ENCODE results near the gene KDM5B.

The KDM5B gene

GRCh38 chr1:202689493-202690342, 118.5 kb downstream of the KDM5B start:
- no peaks in the 10 kb centered on the region for H3K36me3 ChIP-seq (ENCODE audit: insufficient read depth, low read length)
- no peaks in the 10 kb centered on the region for H3K9me3 ChIP-seq (replicated peaks; ENCODE audit: low read length)
- H3K27me3 ChIP-seq (ENCODE audit: control insufficient read depth, insufficient read depth, low read length), result peaks cover 72% of the 10 kb centered on the region
- H3K4me2 ChIP-seq (ENCODE audit: low read length), result no peak overlapping the region
- no peaks in the 10 kb centered on the region for H3K4me1 ChIP-seq (ENCODE audit: control insufficient read depth, insufficient read depth, low read length)
- no peak overlapping the region for H3K9ac ChIP-seq (ENCODE audit: low read depth, low read length)
- no peak overlapping the region for H3K4me3 ChIP-seq (ENCODE audit: low read length)

- Histone ChIP-seq H3K36me3 (ENCODE audit: insufficient read depth, low read length) (no peaks in the 10 kb centered on the region), H3K27me3 (ENCODE audit: control insufficient read depth, insufficient read depth, low read length) (peaks cover 72% of the 10 kb centered on the region), H3K9me3 (replicated peaks; ENCODE audit: low read length) (no peaks in the 10 kb centered on the region), H3K4me1 (ENCODE audit: control insufficient read depth, insufficient read depth, low read length) (no peaks in the 10 kb centered on the region), H3K4me2 (ENCODE audit: low read length) (no peak overlapping the region), H3K9ac (ENCODE audit: low read depth, low read length) (no peak overlapping the region), H3K4me3 (ENCODE audit: low read length) (no peak overlapping the region)
These were observed 119.1 kb downstream of the KDM5B start for GRCh38 chr1:202689082-202689481.

- H3K4me2 ChIP-seq (ENCODE audit: low read length), result no peak overlapping the region
- no peaks in the 10 kb centered on the region for H3K4me1 ChIP-seq (ENCODE audit: control insufficient read depth, insufficient read depth, low read length)
- no peaks in the 10 kb centered on the region for H3K9me3 ChIP-seq (replicated peaks; ENCODE audit: low read length)
- no peak overlapping the region for H3K9ac ChIP-seq (ENCODE audit: low read depth, low read length)
- H3K27me3 ChIP-seq (ENCODE audit: control insufficient read depth, insufficient read depth, low read length), result peaks cover 73% of the 10 kb centered on the region
- H3K36me3 ChIP-seq (ENCODE audit: insufficient read depth, low read length), result no peaks in the 10 kb centered on the region
- H3K4me3 ChIP-seq (ENCODE audit: low read length), result no peak overlapping the region
These were observed 119.8 kb downstream of the KDM5B start for GRCh38 chr1:202688401-202688800.

GRCh38 chr1:202687798-202688197, 120.4 kb downstream of the KDM5B start:
- Histone ChIP-seq H3K4me1 (ENCODE audit: control insufficient read depth, insufficient read depth, low read length) (no peaks in the 10 kb centered on the region), H3K36me3 (ENCODE audit: insufficient read depth, low read length) (no peaks in the 10 kb centered on the region), H3K9ac (ENCODE audit: low read depth, low read length) (no peak overlapping the region), H3K4me2 (ENCODE audit: low read length) (no peak overlapping the region), H3K27me3 (ENCODE audit: control insufficient read depth, insufficient read depth, low read length) (peaks cover 75% of the 10 kb centered on the region), H3K4me3 (ENCODE audit: low read length) (no peak overlapping the region), H3K9me3 (replicated peaks; ENCODE audit: low read length) (no peaks in the 10 kb centered on the region)

- Histone ChIP-seq H3K27me3 (ENCODE audit: control insufficient read depth, insufficient read depth, low read length) (peaks cover 79% of the 10 kb centered on the region), H3K9me3 (replicated peaks; ENCODE audit: low read length) (no peaks in the 10 kb centered on the region), H3K9ac (ENCODE audit: low read depth, low read length) (no peak overlapping the region), H3K4me3 (ENCODE audit: low read length) (no peak overlapping the region), H3K36me3 (ENCODE audit: insufficient read depth, low read length) (no peaks in the 10 kb centered on the region), H3K4me1 (ENCODE audit: control insufficient read depth, insufficient read depth, low read length) (no peaks in the 10 kb centered on the region), H3K4me2 (ENCODE audit: low read length) (no peak overlapping the region)
These were observed 120.9 kb downstream of the KDM5B start for GRCh38 chr1:202687370-202687769.

- H3K4me3 ChIP-seq (ENCODE audit: low read length), result no peak overlapping the region
- H3K36me3 ChIP-seq (ENCODE audit: insufficient read depth, low read length), result no peaks in the 10 kb centered on the region
- no peaks in the 10 kb centered on the region for H3K9me3 ChIP-seq (replicated peaks; ENCODE audit: low read length)
- H3K4me1 ChIP-seq (ENCODE audit: control insufficient read depth, insufficient read depth, low read length), result no peaks in the 10 kb centered on the region
- H3K9ac ChIP-seq (ENCODE audit: low read depth, low read length), result no peak overlapping the region
- no peak overlapping the region for H3K4me2 ChIP-seq (ENCODE audit: low read length)
- peaks cover 91% of the 10 kb centered on the region for H3K27me3 ChIP-seq (ENCODE audit: control insufficient read depth, insufficient read depth, low read length)
These were observed 122.6 kb downstream of the KDM5B start for GRCh38 chr1:202685641-202686040.

GRCh38 chr1:202684716-202685115, 123.5 kb downstream of the KDM5B start:
- H3K9ac ChIP-seq (ENCODE audit: low read depth, low read length), result no peak overlapping the region
- no peak overlapping the region for H3K4me2 ChIP-seq (ENCODE audit: low read length)
- H3K27me3 ChIP-seq (ENCODE audit: control insufficient read depth, insufficient read depth, low read length), result peaks cover 89% of the 10 kb centered on the region
- H3K9me3 ChIP-seq (replicated peaks; ENCODE audit: low read length), result no peaks in the 10 kb centered on the region
- H3K36me3 ChIP-seq (ENCODE audit: insufficient read depth, low read length), result no peaks in the 10 kb centered on the region
- H3K4me3 ChIP-seq (ENCODE audit: low read length), result no peak overlapping the region
- H3K4me1 ChIP-seq (ENCODE audit: control insufficient read depth, insufficient read depth, low read length), result no peaks in the 10 kb centered on the region

GRCh38 chr1:202683029-202683428, 125.2 kb downstream of the KDM5B start:
- Histone ChIP-seq H3K27me3 (ENCODE audit: control insufficient read depth, insufficient read depth, low read length) (peaks cover 84% of the 10 kb centered on the region), H3K36me3 (ENCODE audit: insufficient read depth, low read length) (no peaks in the 10 kb centered on the region), H3K4me2 (ENCODE audit: low read length) (no peak overlapping the region), H3K9me3 (replicated peaks; ENCODE audit: low read length) (no peaks in the 10 kb centered on the region), H3K4me3 (ENCODE audit: low read length) (no peak overlapping the region), H3K9ac (ENCODE audit: low read depth, low read length) (no peak overlapping the region), H3K4me1 (ENCODE audit: control insufficient read depth, insufficient read depth, low read length) (no peaks in the 10 kb centered on the region)

- Histone ChIP-seq H3K9me3 (replicated peaks; ENCODE audit: low read length) (no peaks in the 10 kb centered on the region), H3K9ac (ENCODE audit: low read depth, low read length) (no peak overlapping the region), H3K4me3 (ENCODE audit: low read length) (no peak overlapping the region), H3K36me3 (ENCODE audit: insufficient read depth, low read length) (no peaks in the 10 kb centered on the region), H3K4me2 (ENCODE audit: low read length) (no peak overlapping the region), H3K4me1 (ENCODE audit: control insufficient read depth, insufficient read depth, low read length) (no peaks in the 10 kb centered on the region), H3K27me3 (ENCODE audit: control insufficient read depth, insufficient read depth, low read length) (peaks cover 80% of the 10 kb centered on the region)
These were observed 125.7 kb downstream of the KDM5B start for GRCh38 chr1:202682477-202682876.

GRCh38 chr1:202681736-202682420, 126.3 kb downstream of the KDM5B start:
- Histone ChIP-seq H3K4me1 (ENCODE audit: control insufficient read depth, insufficient read depth, low read length) (no peaks in the 10 kb centered on the region), H3K36me3 (ENCODE audit: insufficient read depth, low read length) (no peaks in the 10 kb centered on the region), H3K9me3 (replicated peaks; ENCODE audit: low read length) (no peaks in the 10 kb centered on the region), H3K27me3 (ENCODE audit: control insufficient read depth, insufficient read depth, low read length) (peaks cover 79% of the 10 kb centered on the region), H3K4me2 (ENCODE audit: low read length) (no peak overlapping the region), H3K4me3 (ENCODE audit: low read length) (no peak overlapping the region), H3K9ac (ENCODE audit: low read depth, low read length) (no peak overlapping the region)

- Histone ChIP-seq H3K27me3 (ENCODE audit: control insufficient read depth, insufficient read depth, low read length) (peaks cover 79% of the 10 kb centered on the region), H3K9ac (ENCODE audit: low read depth, low read length) (no peak overlapping the region), H3K4me2 (ENCODE audit: low read length) (no peak overlapping the region), H3K9me3 (replicated peaks; ENCODE audit: low read length) (no peaks in the 10 kb centered on the region), H3K4me1 (ENCODE audit: control insufficient read depth, insufficient read depth, low read length) (no peaks in the 10 kb centered on the region), H3K36me3 (ENCODE audit: insufficient read depth, low read length) (no peaks in the 10 kb centered on the region), H3K4me3 (ENCODE audit: low read length) (no peak overlapping the region)
These were observed 127.5 kb downstream of the KDM5B start for GRCh38 chr1:202680586-202681352.
